Brain pericyte (primary cell): ENCODE results near the gene DYRK2.

ENCODE experiments used
- DNase-seq: peaks from one replicate; pipeline ENCODE4 v3.0.0-alpha.2; 2012; ENCODE audit warnings: low read depth, low spot score

The DYRK2 gene

DNA sequence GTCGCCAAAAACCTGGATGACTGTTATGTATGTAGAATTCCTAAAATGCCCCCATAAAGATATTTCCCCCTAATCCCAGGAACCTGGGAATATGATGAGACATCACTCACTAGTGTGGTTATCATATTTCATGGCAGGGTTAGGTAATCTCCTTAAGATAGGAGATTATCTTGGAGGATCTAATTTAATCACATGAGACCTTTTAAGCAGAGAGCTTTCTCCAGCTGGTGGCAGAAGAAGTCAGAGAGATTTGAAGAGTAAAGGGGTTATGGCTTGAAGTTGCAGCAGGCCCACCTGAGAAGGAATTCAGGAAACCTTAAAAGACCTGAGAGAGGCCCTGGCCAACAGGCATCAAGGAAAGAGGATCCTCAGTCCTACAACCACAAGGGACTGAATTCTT is 53.6 kb downstream of the DYRK2 start:
- no peak for DNase-seq

DNA sequence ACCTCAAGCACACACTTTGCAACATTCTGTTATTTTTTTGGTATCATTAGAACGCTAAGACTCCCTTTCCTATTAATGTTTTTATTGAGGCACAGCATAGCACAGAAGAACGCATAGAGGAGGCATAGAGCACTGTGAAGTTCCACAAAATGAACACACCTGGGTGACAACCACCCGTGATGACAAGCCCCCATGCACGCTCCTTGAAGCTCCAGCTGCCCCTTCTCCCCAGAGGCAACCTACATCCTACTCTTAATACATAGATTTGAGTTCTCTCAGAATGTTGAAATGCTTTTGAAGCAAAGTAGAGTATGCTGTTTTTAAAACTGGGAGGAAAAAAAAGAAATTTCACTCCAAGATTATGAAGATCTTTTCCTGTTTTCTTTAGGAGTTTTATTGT is 55.5 kb downstream of the DYRK2 start:
- DNase-seq: no peak

- DNase-seq: peak; percentile 34
These were observed 57.1 kb downstream of the DYRK2 start for GRCh38 chr12:67705394-67706370.

GRCh38 chr12:67709367-67709954 is 60.9 kb downstream of the DYRK2 start:
- no peak for DNase-seq

DNA sequence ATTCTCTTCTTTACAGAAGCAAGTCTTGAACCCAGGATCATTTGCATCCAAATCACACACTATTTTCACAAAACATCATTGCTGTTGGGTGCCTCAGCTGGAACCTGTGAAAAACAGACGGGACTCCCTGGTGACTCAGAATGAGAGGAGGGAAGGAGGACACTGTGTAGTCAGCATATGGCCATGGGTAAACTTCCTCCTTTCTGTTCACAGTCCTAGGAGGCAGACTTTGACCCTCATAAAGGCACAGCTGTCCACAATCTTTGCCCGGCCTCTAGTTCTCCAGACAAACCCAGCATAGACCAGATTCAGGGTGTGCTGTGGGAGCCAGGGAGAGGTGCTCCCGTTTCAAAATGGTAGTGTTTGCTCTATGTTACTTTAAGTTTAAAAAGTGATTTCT is 62.0 kb downstream of the DYRK2 start:
- DNase-seq: no peak

- no peak for DNase-seq
These were observed 63.5 kb downstream of the DYRK2 start for GRCh38 chr12:67712011-67712410.

DNA sequence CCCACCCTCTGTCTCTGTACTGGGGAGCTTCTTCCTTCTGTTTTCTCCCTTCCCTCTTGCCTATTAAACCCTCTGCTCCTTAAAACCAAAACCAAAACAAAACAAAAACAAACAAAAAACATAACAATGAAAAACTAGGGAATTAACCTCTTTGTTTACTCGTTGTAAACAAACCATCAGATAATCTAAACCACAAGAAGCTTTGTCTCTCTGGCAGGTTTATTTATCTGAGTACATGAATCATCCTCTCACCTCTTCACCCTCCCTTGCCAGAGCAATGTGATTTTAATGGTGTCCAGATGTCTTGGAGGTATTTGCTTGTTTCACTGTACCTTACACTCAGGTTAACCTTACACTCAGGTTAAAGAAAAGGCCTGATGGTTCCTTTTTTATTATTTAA is 66.1 kb downstream of the DYRK2 start:
- no peak for DNase-seq
